ENCODE results near the gene ITPR2. TPM values are rescaled to one million over a fixed set of nuclear protein-coding genes. Genes with fewer than 3 reads are reported as not detected.

ITPR2 gene
- total RNA-seq, 1 donor from 2014 or later, result 77.9 TPM

GRCh38 chr12:26367991-26368730 is 464.8 kb downstream of the ITPR2 start:
- no peak overlapping the region for H3K4me3 Mint-ChIP-seq (ENCODE audit: unreplicated experiment)
- no peak for TF ChIP-seq CTCF (IDR thresholded peaks at IDR 0.05; ENCODE audit: partially characterized antibody, unreplicated experiment)
- DNase-seq, result no peak
- peaks cover 20% of the 10 kb centered on the region for H3K4me1 Mint-ChIP-seq (ENCODE audit: low read depth, unreplicated experiment)
- peaks cover 4% of the 10 kb centered on the region for H3K27me3 Mint-ChIP-seq (ENCODE audit: unreplicated experiment)
- H3K36me3 Mint-ChIP-seq (ENCODE audit: unreplicated experiment), result no peaks in the 10 kb centered on the region
- H3K27ac Mint-ChIP-seq (ENCODE audit: unreplicated experiment), result no peak overlapping the region
- H3K9me3 Mint-ChIP-seq (ENCODE audit: unreplicated experiment), result peaks cover 4% of the 10 kb centered on the region

GRCh38 chr12:26361964-26362363 is 471.0 kb downstream of the ITPR2 start:
- Mint-ChIP-seq H3K27ac (ENCODE audit: unreplicated experiment) (no peak overlapping the region), H3K27me3 (ENCODE audit: unreplicated experiment) (peaks cover 4% of the 10 kb centered on the region), H3K4me3 (ENCODE audit: unreplicated experiment) (no peak overlapping the region), H3K4me1 (ENCODE audit: low read depth, unreplicated experiment) (peaks cover 26% of the 10 kb centered on the region), H3K9me3 (ENCODE audit: unreplicated experiment) (peaks cover 7% of the 10 kb centered on the region), H3K36me3 (ENCODE audit: unreplicated experiment) (no peaks in the 10 kb centered on the region)
- no peak for DNase-seq
- no peak for TF ChIP-seq CTCF (IDR thresholded peaks at IDR 0.05; ENCODE audit: partially characterized antibody, unreplicated experiment)

- Mint-ChIP-seq H3K9me3 (ENCODE audit: unreplicated experiment) (peaks cover 7% of the 10 kb centered on the region), H3K4me1 (ENCODE audit: low read depth, unreplicated experiment) (peaks cover 27% of the 10 kb centered on the region), H3K36me3 (ENCODE audit: unreplicated experiment) (no peaks in the 10 kb centered on the region), H3K27me3 (ENCODE audit: unreplicated experiment) (peaks cover 4% of the 10 kb centered on the region), H3K4me3 (ENCODE audit: unreplicated experiment) (no peak overlapping the region), H3K27ac (ENCODE audit: unreplicated experiment) (no peak overlapping the region)
- TF ChIP-seq CTCF (IDR thresholded peaks at IDR 0.05; ENCODE audit: partially characterized antibody, unreplicated experiment), result no peak
- no peak for DNase-seq
Observed at GRCh38 chr12:26360062-26360461, 472.9 kb downstream of the ITPR2 start.

- no peak for DNase-seq
- TF ChIP-seq CTCF (IDR thresholded peaks at IDR 0.05; ENCODE audit: partially characterized antibody, unreplicated experiment), result no peak
- Mint-ChIP-seq H3K4me3 (ENCODE audit: unreplicated experiment) (no peak overlapping the region), H3K27me3 (ENCODE audit: unreplicated experiment) (peaks cover 4% of the 10 kb centered on the region), H3K4me1 (ENCODE audit: low read depth, unreplicated experiment) (peaks cover 22% of the 10 kb centered on the region), H3K36me3 (ENCODE audit: unreplicated experiment) (no peaks in the 10 kb centered on the region), H3K9me3 (ENCODE audit: unreplicated experiment) (peaks cover 7% of the 10 kb centered on the region), H3K27ac (ENCODE audit: unreplicated experiment) (peak overlapping the region; percentile 40)
Observed at GRCh38 chr12:26359576-26359975, 473.4 kb downstream of the ITPR2 start.

GRCh38 chr12:26358651-26359050 is 474.3 kb downstream of the ITPR2 start:
- Mint-ChIP-seq H3K27ac (ENCODE audit: unreplicated experiment) (peak overlapping the region; percentile 52), H3K4me1 (ENCODE audit: low read depth, unreplicated experiment) (peaks cover 20% of the 10 kb centered on the region), H3K9me3 (ENCODE audit: unreplicated experiment) (peaks cover 5% of the 10 kb centered on the region), H3K36me3 (ENCODE audit: unreplicated experiment) (no peaks in the 10 kb centered on the region), H3K4me3 (ENCODE audit: unreplicated experiment) (no peak overlapping the region), H3K27me3 (ENCODE audit: unreplicated experiment) (no peaks in the 10 kb centered on the region)
- no peak for TF ChIP-seq CTCF (IDR thresholded peaks at IDR 0.05; ENCODE audit: partially characterized antibody, unreplicated experiment)
- no peak for DNase-seq

All from glutamatergic neuron (in vitro differentiated cells).